HT1080 (cell line): Measurements from ENCODE around the gene ST6GALNAC4. TPM values are rescaled to one million over a fixed set of nuclear protein-coding genes. Genes with fewer than 3 reads are reported as not detected.

ENCODE experiments used
- DNase-seq: peaks from one replicate; pipeline ENCODE4 v3.0.0-alpha.2; 2015; ENCODE audit warnings: low read depth
- total RNA-seq: library from RNA; depleted of rRNA; stranded (reverse); fragments of >200 nt; shearing (Covaris generic); gene quantifications from 2 replicates; pipeline ENCODE4 v1.2.3, GENCODE V29; 2014

Gene ST6GALNAC4
- total RNA-seq, 1 experiment from 2014 or later: 43.4 TPM

DNA sequence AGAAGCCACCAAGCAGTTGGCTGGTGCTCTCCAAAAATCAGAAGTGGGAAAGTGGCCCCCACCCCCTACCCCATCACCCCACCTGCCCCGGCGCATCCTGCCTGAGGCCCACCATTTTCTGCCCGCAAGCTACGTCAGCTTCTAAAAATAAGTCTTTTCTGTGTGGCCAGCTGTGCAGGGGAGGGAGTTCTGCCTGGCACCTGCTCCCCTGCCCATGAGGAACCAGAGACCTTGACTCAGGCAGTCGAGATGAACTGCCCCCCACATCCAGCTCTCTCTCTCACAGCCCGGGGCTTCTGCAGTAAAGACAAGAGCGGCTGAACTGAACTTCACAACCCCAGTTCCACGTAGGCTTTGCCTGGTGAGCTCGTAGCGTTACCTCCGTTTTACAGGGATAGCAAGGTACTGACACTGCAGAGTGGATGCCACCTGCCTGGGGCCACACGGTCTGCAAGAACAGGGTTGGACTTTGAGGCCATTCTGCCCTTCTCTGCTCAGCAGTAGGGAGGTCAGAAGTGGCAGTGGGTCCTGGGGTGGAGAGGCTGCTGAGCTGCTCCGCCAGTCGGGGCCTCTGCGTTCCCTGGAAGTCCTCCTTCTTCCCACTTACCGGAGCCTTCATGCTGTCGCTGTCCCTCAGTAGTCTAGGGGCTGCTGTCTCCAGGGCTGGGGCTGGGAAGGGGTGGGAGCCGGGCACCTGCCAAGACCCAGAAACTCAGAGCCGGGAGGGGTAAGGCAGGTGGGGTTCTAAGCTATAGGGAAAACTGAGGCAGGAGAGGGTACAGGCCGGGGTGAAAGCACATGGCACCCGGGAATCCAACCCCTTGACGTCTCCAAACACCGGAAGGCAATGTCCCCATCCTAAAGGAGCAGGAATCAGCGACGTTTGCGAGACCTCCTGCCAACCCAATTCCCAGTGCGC lies 781 bp downstream of the ST6GALNAC4 start:
- DNase-seq: no peak

DNA sequence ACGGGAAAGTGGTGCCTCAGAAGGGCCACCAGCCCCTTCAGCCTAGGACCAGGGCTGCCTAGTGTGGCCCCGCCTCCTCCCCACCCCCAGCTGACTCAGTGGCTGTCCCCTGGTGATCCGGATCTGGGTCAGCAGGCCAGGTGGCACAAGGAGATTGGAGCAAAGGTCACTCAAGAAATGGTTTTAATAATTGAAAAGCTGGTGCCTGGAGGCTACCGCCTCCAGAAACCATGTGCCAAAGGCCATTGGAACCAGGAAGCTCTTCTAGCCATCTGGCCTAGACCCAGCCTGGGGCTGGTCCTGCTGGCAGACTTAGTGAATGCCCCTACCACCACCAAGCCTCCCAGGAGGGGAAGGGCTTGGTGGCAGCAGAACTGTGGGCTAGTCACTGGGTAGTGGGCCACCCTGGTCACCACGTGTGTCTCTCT lies 1.5 kb downstream of the ST6GALNAC4 start:
- DNase-seq: no peak

DNA sequence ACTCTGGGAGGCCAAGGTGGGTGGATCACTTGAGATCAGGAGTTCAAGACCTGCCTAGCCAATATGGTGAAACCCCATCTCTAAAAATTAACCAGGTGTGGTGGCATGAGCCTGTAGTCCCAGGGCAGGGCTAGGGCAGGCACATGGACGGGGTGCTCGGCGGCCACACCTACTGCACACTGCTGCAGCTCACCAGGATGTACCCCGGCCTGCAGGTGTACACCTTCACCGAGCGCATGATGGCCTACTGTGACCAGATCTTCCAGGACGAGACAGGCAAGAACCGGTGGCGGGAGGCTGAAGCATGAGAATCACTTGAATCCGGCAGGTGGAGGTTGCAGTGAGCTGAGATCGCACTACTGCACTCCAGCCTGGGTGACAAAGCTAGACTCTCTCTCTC lies 3.2 kb downstream of the ST6GALNAC4 start:
- DNase-seq: no peak

DNA sequence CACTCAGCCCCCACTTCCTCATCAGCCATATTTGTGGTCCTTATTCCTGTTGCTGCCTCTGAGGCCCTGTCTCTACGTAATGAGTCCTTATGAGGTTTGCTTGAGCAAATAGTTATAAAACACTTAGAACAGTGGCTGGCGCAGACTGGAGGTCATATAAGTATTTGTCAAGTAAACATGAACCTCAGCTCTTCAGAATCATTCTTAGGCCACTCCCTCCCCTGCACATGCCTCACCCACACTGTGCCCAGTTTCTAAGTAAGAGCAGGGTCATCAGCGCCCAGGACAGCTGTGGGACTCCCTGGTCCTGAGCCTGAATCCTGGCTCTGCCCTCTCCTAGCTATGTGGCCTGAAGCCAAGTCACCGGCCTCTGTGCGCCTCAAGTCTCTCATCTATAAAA lies 4.0 kb downstream of the ST6GALNAC4 start:
- no peak for DNase-seq

DNA sequence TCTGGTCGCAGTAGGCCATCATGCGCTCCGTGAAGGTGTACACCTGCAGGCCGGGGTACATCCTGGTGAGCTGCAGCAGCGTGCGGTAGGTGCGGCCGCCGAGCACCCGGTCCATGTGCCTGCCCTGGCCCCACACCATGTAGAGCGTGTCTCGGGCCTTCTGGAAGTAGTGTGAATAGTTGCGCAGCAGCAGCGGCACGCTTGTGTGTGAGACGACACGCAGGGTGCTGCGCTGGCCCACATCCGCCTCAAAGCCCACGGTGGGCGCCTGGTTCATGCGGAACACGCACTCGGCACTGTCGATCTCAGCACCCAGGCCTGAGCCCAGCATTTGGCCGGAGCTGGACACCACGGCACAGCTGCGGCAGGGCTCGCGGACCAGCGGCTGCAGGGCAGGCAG lies 4.5 kb downstream of the ST6GALNAC4 start:
- no peak for DNase-seq

DNA sequence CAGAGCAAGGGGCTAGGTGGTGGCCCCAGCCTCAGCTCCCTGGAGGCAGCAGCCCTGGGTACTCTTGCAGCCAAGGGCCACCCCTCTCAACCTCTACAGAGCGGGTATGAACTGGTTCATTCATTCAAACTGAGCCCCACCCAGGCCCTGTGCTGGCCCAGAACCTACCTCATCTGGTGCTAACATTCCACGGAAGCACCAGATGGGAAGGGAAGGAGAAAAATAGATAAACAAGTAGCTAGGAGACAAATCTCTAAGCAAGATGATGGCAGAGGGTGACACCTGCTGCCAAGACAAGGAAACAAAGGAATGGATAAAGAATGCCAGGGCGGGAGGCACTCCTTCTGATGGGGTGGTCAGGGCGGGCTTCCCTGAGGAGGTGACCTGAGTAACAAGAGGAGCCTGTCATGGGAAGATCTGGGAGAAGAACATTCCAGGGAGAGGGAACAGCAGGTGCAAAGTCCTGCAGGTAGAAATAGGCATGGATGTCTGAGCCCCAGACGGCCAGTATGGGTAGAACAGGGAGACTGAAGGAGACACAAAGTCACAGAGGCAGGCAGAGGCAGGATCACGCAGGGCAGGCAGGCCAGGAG lies 6.1 kb downstream of the ST6GALNAC4 start:
- peak; percentile 37 for DNase-seq

DNA sequence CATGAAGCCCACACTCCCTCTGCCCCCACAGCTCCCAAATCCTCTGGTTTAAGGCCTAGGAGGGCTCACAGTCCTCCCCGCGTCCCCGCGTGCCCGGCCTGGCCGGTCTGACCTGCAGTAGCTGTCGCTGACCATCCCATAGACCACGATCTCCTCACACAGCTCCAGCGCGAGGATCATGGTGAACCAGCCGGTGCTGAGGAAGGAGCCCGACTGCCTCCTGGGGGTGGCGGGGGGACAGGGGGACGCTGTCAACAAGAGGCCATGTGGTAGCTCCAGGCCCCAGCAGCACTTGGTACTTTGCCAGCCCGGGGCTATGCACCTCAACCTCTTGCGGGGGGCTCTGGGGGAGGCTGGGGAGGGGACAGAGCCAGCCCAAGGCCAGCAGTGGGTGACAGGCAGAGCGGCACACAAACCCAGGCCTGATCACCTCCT lies 7.0 kb downstream of the ST6GALNAC4 start:
- no peak for DNase-seq

DNA sequence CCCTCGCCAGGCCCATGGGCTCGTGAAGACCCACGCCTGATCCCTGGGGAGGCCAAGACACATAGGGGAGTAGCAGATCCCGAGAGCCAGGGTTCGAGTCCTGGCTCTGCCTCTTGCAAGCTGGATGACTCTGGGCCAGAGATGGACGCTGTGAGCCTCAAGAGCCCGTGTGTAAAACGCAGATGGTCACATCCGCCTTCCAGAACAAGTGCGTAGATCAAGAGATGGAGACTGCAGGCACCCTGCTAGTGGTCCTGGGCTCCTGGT lies 8.2 kb downstream of the ST6GALNAC4 start:
- no peak for DNase-seq

DNA sequence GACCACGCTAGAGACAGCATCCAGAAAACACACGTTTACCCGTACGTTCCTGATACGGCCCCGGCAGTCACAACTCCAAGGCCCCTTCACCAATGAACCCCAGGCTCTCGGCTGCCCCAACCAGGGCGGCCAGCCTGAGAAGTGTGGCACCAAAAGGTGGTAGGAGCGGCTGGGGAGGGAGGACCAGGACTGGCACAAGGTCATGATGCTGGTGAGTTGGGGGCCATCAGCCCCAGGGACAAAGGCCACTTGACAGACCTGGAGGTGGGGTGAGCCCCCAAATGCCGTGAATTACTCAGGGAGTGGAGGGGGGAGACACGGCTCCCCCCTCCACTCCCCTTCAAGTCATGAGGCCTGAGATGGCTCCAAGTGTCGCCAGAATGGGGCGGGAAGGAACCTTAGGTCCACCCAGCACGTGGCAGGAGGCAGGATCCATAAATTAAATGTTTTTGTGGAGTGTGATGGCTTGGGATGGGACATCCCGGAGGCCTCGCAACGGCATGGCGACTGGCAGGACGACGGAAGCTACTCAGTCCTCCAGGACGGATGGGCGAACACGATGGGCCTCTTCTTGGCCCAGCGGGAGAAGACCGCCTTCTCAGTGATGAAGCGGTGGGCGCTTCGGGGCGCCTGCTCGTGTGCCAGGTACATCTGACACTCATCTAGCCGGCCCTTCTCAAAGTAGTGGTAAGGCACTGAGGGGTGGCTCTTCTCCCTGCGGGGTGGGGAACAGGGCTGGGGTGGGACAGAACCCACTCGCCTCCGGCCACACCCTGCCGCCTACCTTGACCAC lies 8.8 kb downstream of the ST6GALNAC4 start:
- DNase-seq: no peak

DNA sequence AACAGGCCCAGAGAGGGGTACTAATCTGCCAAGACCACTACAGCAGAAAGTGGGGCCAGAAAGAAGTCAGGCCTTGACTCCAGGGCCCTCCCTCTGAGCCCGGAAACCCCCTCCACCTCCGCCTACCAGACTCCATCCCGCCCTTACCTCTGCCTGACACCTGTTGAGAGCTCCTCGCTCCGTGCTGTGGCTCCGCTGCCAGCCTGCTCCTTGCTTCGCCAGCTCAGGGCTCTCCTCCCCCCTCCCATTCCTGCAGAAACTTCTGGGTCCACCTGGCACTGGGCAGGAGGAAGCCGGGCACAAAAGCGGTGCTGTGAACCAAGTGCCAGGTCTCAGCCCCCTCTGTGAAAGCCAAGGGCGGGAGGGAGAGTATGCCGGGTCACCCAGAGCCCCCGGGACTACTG lies 11.1 kb downstream of the ST6GALNAC4 start:
- no peak for DNase-seq

DNA sequence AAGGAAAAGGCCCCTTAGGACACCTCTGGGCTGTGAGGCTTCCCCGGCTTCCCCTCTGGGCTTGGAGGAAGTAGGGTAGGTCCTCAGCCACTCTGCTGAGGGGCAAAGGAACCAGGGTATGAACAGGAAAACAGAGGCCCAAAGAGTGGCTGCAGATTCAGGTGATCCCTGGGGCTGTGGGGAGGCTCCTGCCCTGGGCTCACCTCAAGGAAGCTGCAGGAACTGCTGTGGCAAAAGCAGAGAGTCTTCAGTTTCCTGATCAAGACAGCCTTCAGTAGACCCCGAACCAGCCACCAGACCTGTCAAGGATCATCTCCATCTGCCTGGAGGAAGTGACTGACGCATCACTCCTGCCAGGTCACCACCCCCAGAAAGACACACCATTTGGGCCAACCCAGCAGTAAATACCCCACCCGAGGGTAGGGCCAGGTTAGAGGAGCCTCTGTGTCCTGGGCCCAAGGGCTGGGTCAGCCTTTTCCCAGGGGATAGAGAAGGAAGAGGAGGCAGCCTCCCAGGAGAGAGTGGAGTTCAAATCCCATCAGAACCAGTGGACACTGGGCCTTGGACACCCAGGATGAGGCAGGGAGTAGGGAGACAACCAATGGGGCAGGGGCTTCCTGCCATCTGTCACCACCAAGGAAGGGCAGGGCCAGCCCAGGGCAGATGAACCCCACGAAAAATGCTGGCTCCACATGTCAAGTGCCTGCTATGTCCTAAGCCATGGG lies 11.7 kb downstream of the ST6GALNAC4 start:
- no peak for DNase-seq

DNA sequence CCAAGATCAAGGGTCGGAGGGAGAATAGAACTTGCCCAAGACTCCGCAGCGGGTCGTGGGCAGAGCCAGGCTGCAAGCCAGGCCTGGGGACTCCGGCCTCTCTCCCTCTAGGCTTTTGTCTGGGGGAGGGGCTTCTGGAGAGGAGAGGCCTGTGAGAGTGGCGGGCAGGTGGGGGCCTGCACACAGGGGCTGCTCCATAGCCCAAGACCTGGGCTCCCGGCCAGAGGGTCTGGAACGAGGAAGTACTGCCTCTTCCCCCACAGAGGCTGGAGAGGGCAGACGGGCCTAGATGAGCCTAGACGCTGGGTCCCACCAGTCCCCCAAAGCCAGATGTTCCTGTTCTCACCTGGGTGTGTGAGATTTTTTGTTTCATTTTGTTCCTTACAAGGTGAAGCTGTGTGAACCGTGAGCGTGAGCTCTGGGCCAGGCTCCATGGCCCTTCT lies 12.3 kb downstream of the ST6GALNAC4 start:
- DNase-seq: no peak

DNA sequence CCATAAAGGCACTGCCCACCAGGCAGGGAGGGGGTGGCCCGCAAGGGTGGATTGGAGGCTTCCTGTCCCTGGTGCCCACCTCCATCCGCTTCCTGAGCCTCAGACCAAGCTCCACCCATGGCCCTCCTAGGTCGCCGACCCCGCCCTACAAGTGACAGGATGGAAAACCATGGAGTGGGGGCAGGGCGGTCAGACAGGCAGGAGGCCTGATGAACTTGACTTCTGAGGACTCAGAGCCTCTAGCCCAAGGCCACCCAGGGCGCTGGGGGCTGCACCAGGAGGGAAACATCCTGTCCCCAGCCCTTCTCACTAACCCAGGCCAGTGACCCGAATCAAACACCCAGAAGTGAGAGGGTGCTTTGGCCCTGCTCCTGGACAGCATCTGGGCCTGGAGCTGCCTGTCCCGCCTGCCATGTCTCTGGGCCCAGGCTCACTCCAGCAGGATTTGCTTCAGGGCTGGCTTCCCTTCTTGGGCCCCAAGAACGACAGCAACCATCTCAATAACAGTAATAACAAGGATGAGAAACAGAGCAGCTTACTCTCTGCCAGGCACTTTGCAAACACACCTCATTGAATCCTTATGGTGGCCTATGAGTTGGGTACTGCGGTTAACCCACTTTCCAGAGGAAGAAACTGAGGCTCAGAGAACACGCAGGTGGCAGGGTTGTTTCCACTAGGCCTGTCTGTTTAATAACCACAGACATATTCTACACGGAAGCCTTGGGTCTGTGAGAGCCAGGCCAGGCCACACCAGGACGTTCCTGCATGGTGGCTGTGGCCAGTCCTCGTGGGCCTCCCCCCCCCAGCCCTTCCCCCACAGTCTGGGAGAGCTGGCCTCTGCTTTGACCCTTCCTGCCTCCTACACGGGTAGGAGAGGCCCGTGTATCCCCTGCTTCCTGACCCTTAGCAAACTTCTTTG lies 13.0 kb downstream of the ST6GALNAC4 start:
- DNase-seq: no peak

DNA sequence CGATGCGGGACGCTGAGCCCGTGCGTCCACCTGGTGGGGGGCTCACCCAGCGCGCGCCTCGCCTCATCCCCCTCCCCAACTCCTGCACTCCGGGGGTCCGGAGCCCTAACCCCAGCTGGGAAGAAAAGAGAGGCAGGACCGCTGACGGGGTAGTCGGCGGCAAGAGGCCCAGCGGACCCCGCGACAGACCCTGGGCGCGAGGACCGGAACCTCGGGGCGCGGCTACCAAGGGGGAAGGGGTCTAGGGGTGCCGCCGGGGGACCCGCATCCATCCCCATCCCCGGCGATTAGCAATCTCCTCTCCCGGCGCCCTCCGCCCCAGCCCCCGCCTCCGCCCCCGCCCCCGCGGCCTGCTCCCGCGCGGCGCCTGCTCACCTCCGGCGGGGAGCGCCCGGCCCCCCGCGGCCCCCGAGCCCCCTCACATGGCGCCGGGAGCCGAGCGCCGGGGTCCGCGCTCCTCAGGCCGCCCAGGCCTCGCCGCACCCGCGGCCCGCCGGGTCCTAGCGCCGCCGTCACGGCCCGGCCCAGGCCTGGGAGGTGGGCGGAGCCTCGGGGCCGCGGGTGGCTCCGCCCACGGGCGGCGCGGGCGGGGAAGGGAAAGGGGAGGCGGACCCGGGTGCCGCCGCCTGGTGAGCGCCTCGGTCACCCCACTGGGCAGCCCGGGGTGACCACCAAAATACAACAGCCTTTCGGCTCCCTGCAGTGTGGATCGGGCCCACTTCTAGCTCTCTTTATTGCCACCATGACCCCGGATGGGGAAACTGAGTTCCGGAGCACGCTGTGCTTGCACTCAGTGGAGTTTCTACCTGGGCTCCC lies 17.5 kb downstream of the ST6GALNAC4 start, which contains the start of gene ST6GALNAC6:
Gene ST6GALNAC6 (minus strand): TSS at position 476 of the 816 bp plus-strand sequence. CDS start 1,622 bp downstream, outside the sequence.
- DNase-seq: no peak

DNA sequence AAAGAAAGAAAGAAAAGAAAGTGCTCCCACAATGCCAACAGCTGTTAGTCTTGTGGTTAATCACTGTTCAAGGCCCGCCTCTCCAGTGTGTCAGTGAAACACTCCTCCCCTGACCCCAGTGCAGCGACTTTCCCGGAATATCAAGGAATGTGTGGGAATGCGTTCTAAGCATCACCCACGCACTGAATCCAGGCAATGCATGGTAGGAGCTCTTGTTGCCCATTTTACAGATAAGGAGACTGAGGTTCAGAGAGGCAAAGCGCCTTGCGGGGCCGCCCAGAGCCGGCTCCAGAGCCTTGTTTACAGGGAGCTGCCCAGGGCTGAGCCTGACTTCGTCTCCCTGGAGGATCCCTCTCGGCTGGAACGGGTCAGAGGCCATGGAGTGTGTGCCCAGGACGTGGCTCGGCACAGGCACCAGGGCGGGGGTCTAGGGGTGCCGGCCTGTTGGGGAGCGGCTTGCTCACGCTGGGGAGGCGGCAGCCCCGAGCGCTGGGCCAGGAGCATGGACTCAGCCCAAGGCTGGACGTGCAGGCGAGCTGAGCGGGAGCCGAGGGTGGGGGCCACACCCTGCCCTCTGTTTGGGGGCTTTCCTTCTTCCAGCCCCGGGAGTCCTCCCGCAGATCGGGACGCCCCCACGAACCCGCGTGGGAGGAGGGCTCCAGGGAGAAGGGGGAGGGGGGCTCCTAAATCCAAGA lies 18.3 kb downstream of the ST6GALNAC4 start:
- DNase-seq: no peak

DNA sequence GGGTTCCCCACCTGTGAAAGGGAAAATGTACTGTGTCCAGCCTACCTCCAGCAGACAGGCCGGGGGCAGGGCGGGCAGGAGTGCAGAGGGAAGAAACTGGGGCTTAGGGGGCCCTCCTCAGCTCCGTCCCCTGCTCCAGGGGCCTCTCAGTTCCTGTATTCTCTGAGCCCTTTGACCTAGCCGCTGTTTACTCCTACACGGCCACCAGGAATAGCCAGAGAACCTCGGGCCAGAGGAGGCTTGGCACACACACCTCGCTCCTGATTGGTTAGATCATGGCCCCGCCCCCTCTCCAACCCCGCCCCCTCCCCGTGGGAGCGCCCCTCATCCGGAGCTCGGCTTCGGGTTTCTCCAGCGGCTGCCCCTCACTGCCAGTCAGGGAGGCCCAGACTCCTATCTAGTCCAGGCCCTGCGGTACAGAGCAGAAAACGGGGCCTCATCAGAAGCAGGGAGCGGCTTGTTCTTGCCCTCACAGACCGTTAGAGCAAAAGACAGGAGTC lies 19.6 kb downstream of the ST6GALNAC4 start:
- no peak for DNase-seq

DNA sequence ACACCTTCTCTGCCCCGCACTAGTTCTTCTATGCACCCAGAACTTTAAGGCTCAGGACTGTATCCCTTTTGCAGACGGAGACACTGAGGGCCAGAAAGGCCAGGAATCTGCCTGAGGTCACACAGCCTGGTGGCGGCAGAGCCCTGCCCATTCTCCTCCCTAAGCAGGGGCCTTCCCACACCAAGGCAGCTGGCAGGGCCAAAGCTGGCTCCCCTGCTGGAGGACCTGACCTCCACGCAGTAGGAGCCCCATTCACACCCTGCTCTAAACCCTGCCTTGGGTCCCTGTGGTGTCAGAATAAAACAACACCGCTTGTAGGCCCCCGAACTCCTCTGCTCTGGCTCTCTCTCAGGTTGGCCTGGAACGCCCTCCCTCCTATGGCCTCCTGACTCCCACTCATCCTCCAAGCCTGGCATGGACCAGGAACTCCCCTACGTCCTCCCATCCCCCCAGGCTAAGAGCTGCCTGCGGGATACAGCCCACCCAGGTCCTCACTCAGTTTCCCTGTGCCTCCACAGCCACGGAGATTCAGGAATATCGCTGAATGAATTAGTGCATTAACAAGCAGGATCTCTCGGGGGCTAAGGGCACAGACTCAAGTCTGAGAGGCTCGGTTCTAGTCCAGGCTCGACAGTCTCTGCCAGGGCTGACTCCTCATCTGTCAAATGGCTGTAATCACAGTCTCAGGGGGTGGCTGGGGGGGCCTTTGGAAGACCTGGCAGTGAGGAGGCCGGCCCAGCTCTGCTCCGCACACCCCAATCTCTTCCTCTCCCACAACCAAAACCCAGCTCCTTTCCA lies 20.2 kb downstream of the ST6GALNAC4 start:
- no peak for DNase-seq

DNA sequence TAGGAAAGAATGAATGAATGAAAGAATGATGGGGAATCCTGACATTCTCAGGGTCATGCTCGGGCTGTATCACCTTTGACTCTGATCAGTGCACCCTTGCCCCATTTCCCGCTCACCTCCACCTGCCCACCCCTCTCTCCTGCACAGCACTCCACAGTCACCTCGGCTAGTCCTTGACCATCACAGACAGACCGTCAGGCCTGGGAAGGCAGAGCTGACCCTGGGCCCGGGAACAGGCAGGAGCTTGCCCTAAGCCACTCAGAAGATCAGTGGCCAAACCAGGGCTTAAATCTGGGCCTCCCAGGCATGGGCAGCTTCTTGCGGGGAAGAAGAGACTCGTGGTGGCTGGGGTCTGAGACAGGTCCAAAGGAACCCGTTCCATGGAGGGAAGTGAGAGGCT lies 21.0 kb downstream of the ST6GALNAC4 start:
- no peak for DNase-seq
